Measurements from ENCODE around the gene CES4A.
"Not testable (repeated sequence)": the region's sequence is repeated elsewhere in the genome, so short reads cannot be mapped to it uniquely, and the experiment has no call there.

The CES4A gene

GRCh38 chr16:66976746-66977145 lies 11.6 kb upstream of the CES4A start:
- Histone ChIP-seq H3K4me1 (ENCODE audit: control insufficient read depth, insufficient read depth, low read length) (peaks cover 13% of the 10 kb centered on the region), H3K27me3 (ENCODE audit: control insufficient read depth, insufficient read depth, low read length) (no peaks in the 10 kb centered on the region), H3K4me3 (ENCODE audit: low read length) (no peak overlapping the region), H3K9ac (ENCODE audit: low read length) (no peak overlapping the region), H3K36me3 (ENCODE audit: control insufficient read depth, insufficient read depth, low read length) (no peaks in the 10 kb centered on the region), H3K9me3 (ENCODE audit: control insufficient read depth, low read length) (no peaks in the 10 kb centered on the region)

- Histone ChIP-seq H3K36me3 (ENCODE audit: control insufficient read depth, insufficient read depth, low read length) (no peaks in the 10 kb centered on the region), H3K9me3 (ENCODE audit: control insufficient read depth, low read length) (no peaks in the 10 kb centered on the region), H3K4me1 (ENCODE audit: control insufficient read depth, insufficient read depth, low read length) (peaks cover 13% of the 10 kb centered on the region), H3K4me3 (ENCODE audit: low read length) (no peak overlapping the region), H3K9ac (ENCODE audit: low read length) (no peak overlapping the region), H3K27me3 (ENCODE audit: control insufficient read depth, insufficient read depth, low read length) (no peaks in the 10 kb centered on the region)
Observed at GRCh38 chr16:66977341-66978113, 10.9 kb upstream of the CES4A start.

- H3K4me1 ChIP-seq (ENCODE audit: control insufficient read depth, insufficient read depth, low read length) = peaks cover 13% of the 10 kb centered on the region
- no peaks in the 10 kb centered on the region for H3K36me3 ChIP-seq (ENCODE audit: control insufficient read depth, insufficient read depth, low read length)
- H3K9me3 ChIP-seq (ENCODE audit: control insufficient read depth, low read length) = no peaks in the 10 kb centered on the region
- H3K9ac ChIP-seq (ENCODE audit: low read length) = no peak overlapping the region
- H3K4me3 ChIP-seq (ENCODE audit: low read length) = no peak overlapping the region
- no peaks in the 10 kb centered on the region for H3K27me3 ChIP-seq (ENCODE audit: control insufficient read depth, insufficient read depth, low read length)
Observed at GRCh38 chr16:66979011-66979717, 9.2 kb upstream of the CES4A start.

- H3K4me1 ChIP-seq (ENCODE audit: control insufficient read depth, insufficient read depth, low read length) = peaks cover 7% of the 10 kb centered on the region
- no peaks in the 10 kb centered on the region for H3K36me3 ChIP-seq (ENCODE audit: control insufficient read depth, insufficient read depth, low read length)
- H3K27me3 ChIP-seq (ENCODE audit: control insufficient read depth, insufficient read depth, low read length) = no peaks in the 10 kb centered on the region
- H3K4me3 ChIP-seq (ENCODE audit: low read length) = no peak overlapping the region
- H3K9me3 ChIP-seq (ENCODE audit: control insufficient read depth, low read length) = no peaks in the 10 kb centered on the region
- no peak overlapping the region for H3K9ac ChIP-seq (ENCODE audit: low read length)
Observed at GRCh38 chr16:66983033-66983432, 5.4 kb upstream of the CES4A start.

- H3K9me3 ChIP-seq (ENCODE audit: control insufficient read depth, low read length) = no peaks in the 10 kb centered on the region
- no peaks in the 10 kb centered on the region for H3K27me3 ChIP-seq (ENCODE audit: control insufficient read depth, insufficient read depth, low read length)
- H3K36me3 ChIP-seq (ENCODE audit: control insufficient read depth, insufficient read depth, low read length) = no peaks in the 10 kb centered on the region
- no peak overlapping the region for H3K9ac ChIP-seq (ENCODE audit: low read length)
- no peak overlapping the region for H3K4me3 ChIP-seq (ENCODE audit: low read length)
- no peaks in the 10 kb centered on the region for H3K4me1 ChIP-seq (ENCODE audit: control insufficient read depth, insufficient read depth, low read length)
Observed at GRCh38 chr16:66984892-66985311, 3.5 kb upstream of the CES4A start.

- Histone ChIP-seq H3K9ac (ENCODE audit: low read length) (no peak overlapping the region), H3K4me1 (ENCODE audit: control insufficient read depth, insufficient read depth, low read length) (no peaks in the 10 kb centered on the region), H3K4me3 (ENCODE audit: low read length) (no peak overlapping the region), H3K36me3 (ENCODE audit: control insufficient read depth, insufficient read depth, low read length) (no peaks in the 10 kb centered on the region), H3K9me3 (ENCODE audit: control insufficient read depth, low read length) (no peaks in the 10 kb centered on the region), H3K27me3 (ENCODE audit: control insufficient read depth, insufficient read depth, low read length) (no peaks in the 10 kb centered on the region)
Observed at GRCh38 chr16:66986559-66986958, 1.8 kb upstream of the CES4A start.

GRCh38 chr16:66991545-66992077 lies 3.2 kb downstream of the CES4A start:
- Histone ChIP-seq H3K27me3 (ENCODE audit: control insufficient read depth, insufficient read depth, low read length) (no peaks in the 10 kb centered on the region), H3K9me3 (ENCODE audit: control insufficient read depth, low read length) (no peaks in the 10 kb centered on the region), H3K4me3 (ENCODE audit: low read length) (no peak overlapping the region), H3K9ac (ENCODE audit: low read length) (no peak overlapping the region), H3K4me1 (ENCODE audit: control insufficient read depth, insufficient read depth, low read length) (no peaks in the 10 kb centered on the region), H3K36me3 (ENCODE audit: control insufficient read depth, insufficient read depth, low read length) (no peaks in the 10 kb centered on the region)

GRCh38 chr16:66993558-66993957 lies 5.2 kb downstream of the CES4A start:
- not testable (repeated sequence) for H3K9ac ChIP-seq (ENCODE audit: low read length); H3K36me3 ChIP-seq (ENCODE audit: control insufficient read depth, insufficient read depth, low read length); H3K27me3 ChIP-seq (ENCODE audit: control insufficient read depth, insufficient read depth, low read length)

GRCh38 chr16:66996324-66996982 lies 8.1 kb downstream of the CES4A start:
- Histone ChIP-seq H3K4me3 (ENCODE audit: low read length) (no peak overlapping the region), H3K27me3 (ENCODE audit: control insufficient read depth, insufficient read depth, low read length) (no peaks in the 10 kb centered on the region), H3K9me3 (ENCODE audit: control insufficient read depth, low read length) (no peaks in the 10 kb centered on the region), H3K36me3 (ENCODE audit: control insufficient read depth, insufficient read depth, low read length) (no peaks in the 10 kb centered on the region), H3K9ac (ENCODE audit: low read length) (no peak overlapping the region), H3K4me1 (ENCODE audit: control insufficient read depth, insufficient read depth, low read length) (peaks cover 4% of the 10 kb centered on the region)

More at GRCh38 chr16:66993558-66993957, 5.2 kb downstream of the CES4A start:
- H3K4me1 ChIP-seq (ENCODE audit: control insufficient read depth, insufficient read depth, low read length); H3K4me3 ChIP-seq (ENCODE audit: low read length); H3K9me3 ChIP-seq (ENCODE audit: control insufficient read depth, low read length): not testable (repeated sequence)

- Histone ChIP-seq H3K9ac (ENCODE audit: low read length) (no peak overlapping the region), H3K9me3 (ENCODE audit: control insufficient read depth, low read length) (no peaks in the 10 kb centered on the region), H3K4me1 (ENCODE audit: control insufficient read depth, insufficient read depth, low read length) (peaks cover 7% of the 10 kb centered on the region), H3K36me3 (ENCODE audit: control insufficient read depth, insufficient read depth, low read length) (no peaks in the 10 kb centered on the region), H3K27me3 (ENCODE audit: control insufficient read depth, insufficient read depth, low read length) (no peaks in the 10 kb centered on the region), H3K4me3 (ENCODE audit: low read length) (no peak overlapping the region)
Observed at GRCh38 chr16:66996983-66997358, 8.6 kb downstream of the CES4A start.

GRCh38 chr16:67000384-67001351 lies 12.3 kb downstream of the CES4A start:
- Histone ChIP-seq H3K4me3 (ENCODE audit: low read length) (peak overlapping the region; percentile 18), H3K9me3 (ENCODE audit: control insufficient read depth, low read length) (no peaks in the 10 kb centered on the region), H3K36me3 (ENCODE audit: control insufficient read depth, insufficient read depth, low read length) (no peaks in the 10 kb centered on the region), H3K27me3 (ENCODE audit: control insufficient read depth, insufficient read depth, low read length) (no peaks in the 10 kb centered on the region), H3K9ac (ENCODE audit: low read length) (peak overlapping the region; percentile 54), H3K4me1 (ENCODE audit: control insufficient read depth, insufficient read depth, low read length) (peaks cover 7% of the 10 kb centered on the region)

All from mucosa of stomach (tissue), 1 donor.